Neural progenitor cell (in vitro differentiated cells): Measurements from ENCODE around the gene TKFC. TPM values are rescaled to one million over a fixed set of nuclear protein-coding genes. Genes with fewer than 3 reads are reported as not detected.

Experiments
- DNase-seq: peaks from one replicate; pipeline ENCODE4 v3.0.0-alpha.2; 2016; ENCODE audit warnings: low spot score
- H2AFZ ChIP-seq: fragments of 200-600 bp; sonication (generic); replicated peaks from 2 replicates; pipeline ENCODE4 v1.6.1; 2016; ENCODE audit warnings: antibody characterized with exemption
- H3F3A ChIP-seq: fragments of 200-600 bp; sonication (generic); 2 replicates; pipeline ENCODE4 v1.6.1; 2016; ENCODE audit warnings: antibody characterized with exemption, low read depth
- H3K27ac ChIP-seq: fragments of 200-600 bp; sonication (generic); 2 replicates; pipeline ENCODE4 v1.5.1; 2016; ENCODE audit warnings: mild to moderate bottlenecking
- H3K27me3 ChIP-seq: fragments of 200-600 bp; sonication (generic); 2 replicates; pipeline ENCODE4 v1.6.1; 2016; ENCODE audit warnings: mild to moderate bottlenecking, moderate library complexity
- H3K36me3 ChIP-seq: fragments of 200-600 bp; sonication (generic); 2 replicates; pipeline ENCODE4 v1.5.1; 2016
- H3K4me1 ChIP-seq: fragments of 200-600 bp; sonication (generic); 2 replicates; pipeline ENCODE4 v1.6.1; 2016; ENCODE audit warnings: mixed run types
- H3K4me2 ChIP-seq: fragments of 200-600 bp; sonication (generic); 2 replicates; pipeline ENCODE4 v1.6.1; 2016
- H3K4me3 ChIP-seq: fragments of 200-600 bp; sonication (generic); 2 replicates; pipeline ENCODE4 v1.5.1; 2016
- H3K79me2 ChIP-seq: fragments of 200-600 bp; sonication (generic); 2 replicates; pipeline ENCODE4 v1.6.1; 2016; ENCODE audit warnings: low read depth
- H3K9ac ChIP-seq: fragments of 200-600 bp; sonication (generic); 2 replicates; pipeline ENCODE4 v1.6.1; 2016
- H3K9me3 ChIP-seq: fragments of 200-600 bp; sonication (generic); 2 replicates; pipeline ENCODE4 v1.5.1; 2016; ENCODE audit warnings: low read depth
- H4K20me1 ChIP-seq: fragments of 200-600 bp; sonication (generic); 2 replicates; pipeline ENCODE4 v1.6.1; 2016; ENCODE audit warnings: low read depth
- H3K27ac Mint-ChIP-seq: 3 replicates; pipeline ENCODE4 v1.8.0; 2021; ENCODE audit warnings: mixed read lengths
- H3K27me3 Mint-ChIP-seq: 2 replicates; pipeline ENCODE4 v1.8.0; 2022; ENCODE audit warnings: low read depth, mild to moderate bottlenecking, inconsistent platforms, moderate library complexity, mixed read lengths; ENCODE audit not compliant: insufficient read depth
- H3K36me3 Mint-ChIP-seq: 3 replicates; pipeline ENCODE4 v1.8.0; 2021; ENCODE audit warnings: mixed read lengths
- H3K4me1 Mint-ChIP-seq: 3 replicates; pipeline ENCODE4 v1.8.0; 2021; ENCODE audit warnings: mixed read lengths
- H3K4me3 Mint-ChIP-seq: 3 replicates; pipeline ENCODE4 v1.8.0; 2021; ENCODE audit warnings: mild to moderate bottlenecking, moderate library complexity, mixed read lengths
- H3K9me3 Mint-ChIP-seq: 3 replicates; pipeline ENCODE4 v1.8.0; 2020; ENCODE audit warnings: mixed read lengths
- CTCF ChIP-seq: fragments of 200-600 bp; sonication (generic); IDR thresholded peaks from 2 replicates; pipeline ENCODE4 v1.5.1; 2017; ENCODE audit warnings: antibody characterized with exemption, mild to moderate bottlenecking
- EZH2 ChIP-seq: fragments of 200-600 bp; sonication (generic); IDR thresholded peaks from 2 replicates; pipeline ENCODE4 v1.6.1; 2017; ENCODE audit warnings: antibody characterized with exemption, mild to moderate bottlenecking, moderate library complexity
- EZH2phosphoT487 ChIP-seq: fragments of 200-600 bp; sonication (generic); IDR thresholded peaks from 2 replicates; pipeline ENCODE4 v1.6.1; 2017; ENCODE audit warnings: antibody characterized with exemption
- total RNA-seq: library from RNA; depleted of rRNA; stranded (reverse); fragments of >200 nt; gene quantifications from 2 replicates; pipeline ENCODE4 v1.2.3, GENCODE V29; 2015; ENCODE audit warnings: low replicate concordance

Gene TKFC
- total RNA-seq, 1 donor from 2014 or later = 27.3 TPM

- H3K27ac Mint-ChIP-seq = no peak within 1 kb of the TSS
- H3K4me1 Mint-ChIP-seq = peaks cover 11% of the 10 kb centered on the region
These were observed 38.1 kb upstream of the TKFC start, which contains the start of gene VWCE for GRCh38 chr11:61294717-61295595. VWCE (minus strand) TSS chr11:61295316; CDS start chr11:61295037, 279 bp downstream.

GRCh38 chr11:61295596-61295926, 37.5 kb upstream of the TKFC start:
- Mint-ChIP-seq H3K27me3 (peaks cover 26% of the 10 kb centered on the region), H3K4me1 (peaks cover 11% of the 10 kb centered on the region), H3K27ac (no peak overlapping the region), H3K36me3 (peaks cover 20% of the 10 kb centered on the region), H3K9me3 (no peaks in the 10 kb centered on the region), H3K4me3 (no peak overlapping the region)
- Histone ChIP-seq H3K27ac (no peak overlapping the region), H3F3A (peaks cover 28% of the 10 kb centered on the region), H3K36me3 (no peaks in the 10 kb centered on the region), H4K20me1 (peaks cover 4% of the 10 kb centered on the region), H3K9ac (no peak overlapping the region), H3K4me2 (peak overlapping the region; percentile 87), H3K27me3 (peaks cover 14% of the 10 kb centered on the region), H3K4me1 (peaks cover 13% of the 10 kb centered on the region), H2AFZ (peak overlapping the region; percentile 96), H3K9me3 (no peaks in the 10 kb centered on the region), H3K79me2 (peaks cover 6% of the 10 kb centered on the region), H3K4me3 (peak overlapping the region; percentile 55)
- TF ChIP-seq EZH2 (no peak), EZH2phosphoT487 (no peak), CTCF (no peak)
- DNase-seq = no peak

More at GRCh38 chr11:61294717-61295595, 38.1 kb upstream of the TKFC start, which contains the start of gene VWCE:
- Histone ChIP-seq H3K27ac (no peak within 1 kb of the TSS), H3K27me3 (peaks cover 14% of the 10 kb centered on the region), H4K20me1 (peaks cover 4% of the 10 kb centered on the region), H3K9ac (peak within 1 kb of the TSS; percentile 29), H3K4me2 (peak within 1 kb of the TSS; percentile 87), H3K4me1 (peaks cover 13% of the 10 kb centered on the region), H3K9me3 (no peaks in the 10 kb centered on the region), H3K79me2 (peaks cover 6% of the 10 kb centered on the region), H2AFZ (peak within 1 kb of the TSS; percentile 96), H3K4me3 (peak within 1 kb of the TSS; percentile 55), H3F3A (peaks cover 28% of the 10 kb centered on the region), H3K36me3 (no peaks in the 10 kb centered on the region)
- Mint-ChIP-seq H3K9me3 (no peaks in the 10 kb centered on the region), H3K36me3 (peaks cover 16% of the 10 kb centered on the region), H3K27me3 (peaks cover 26% of the 10 kb centered on the region), H3K4me3 (peak within 1 kb of the TSS; percentile 85)
- TF ChIP-seq EZH2 (no peak), EZH2phosphoT487 (peak; percentile 15), CTCF (peak; percentile 37)
- DNase-seq = peak; percentile 89

- peaks cover 14% of the 10 kb centered on the region for H3K27me3 ChIP-seq
- H3K4me2 ChIP-seq = no peak overlapping the region
- H3K27ac Mint-ChIP-seq = no peak overlapping the region
- no peak overlapping the region for H3K9ac ChIP-seq
- DNase-seq = no peak
- H2AFZ ChIP-seq = no peak overlapping the region
- H3K4me1 Mint-ChIP-seq = peaks cover 11% of the 10 kb centered on the region
- no peaks in the 10 kb centered on the region for H3K9me3 ChIP-seq
- H3K4me1 ChIP-seq = peaks cover 13% of the 10 kb centered on the region
- peaks cover 28% of the 10 kb centered on the region for H3F3A ChIP-seq
- H3K27ac ChIP-seq = peak overlapping the region; percentile 20
- H3K9me3 Mint-ChIP-seq = no peaks in the 10 kb centered on the region
- peaks cover 19% of the 10 kb centered on the region for H3K27me3 Mint-ChIP-seq
- TF ChIP-seq CTCF = no peak
- H3K4me3 ChIP-seq = no peak overlapping the region
- no peaks in the 10 kb centered on the region for H3K36me3 ChIP-seq
- H4K20me1 ChIP-seq = peaks cover 4% of the 10 kb centered on the region
- no peaks in the 10 kb centered on the region for H3K79me2 ChIP-seq
- no peak overlapping the region for H3K4me3 Mint-ChIP-seq
- H3K36me3 Mint-ChIP-seq = peaks cover 31% of the 10 kb centered on the region
These were observed 35.7 kb upstream of the TKFC start for GRCh38 chr11:61297341-61297740.
